GM19238 (cell line): ENCODE data around the gene CMSS1.

Source experiments
- DNase-seq: peaks from one replicate; pipeline ENCODE4 v3.0.0; 2011; ENCODE audit warnings: low spot score; ENCODE audit not compliant: insufficient read length

CMSS1 gene

DNA sequence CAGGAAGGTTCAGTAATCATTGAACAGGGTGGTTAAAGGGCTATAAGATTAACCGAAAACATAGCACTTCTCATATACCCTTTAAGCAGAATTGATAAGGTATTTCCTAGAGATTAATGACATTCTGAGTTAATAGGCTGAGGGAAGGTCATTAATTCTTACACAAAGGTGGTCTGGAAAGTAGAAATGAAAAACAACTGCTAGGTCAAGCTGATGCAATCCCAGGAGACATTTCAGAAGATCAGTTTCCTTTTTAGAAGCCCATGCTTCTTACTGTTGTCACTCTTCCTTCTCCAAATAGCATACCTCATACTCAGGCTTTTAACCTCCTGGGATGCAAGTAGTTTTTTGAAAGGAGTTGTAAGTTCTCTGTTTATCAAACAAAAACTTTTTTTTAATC is 287.8 kb downstream of the CMSS1 start:
- DNase-seq: no peak

- no peak for DNase-seq
These were observed 288.4 kb downstream of the CMSS1 start for GRCh38 chr3:100106094-100106493.

DNA sequence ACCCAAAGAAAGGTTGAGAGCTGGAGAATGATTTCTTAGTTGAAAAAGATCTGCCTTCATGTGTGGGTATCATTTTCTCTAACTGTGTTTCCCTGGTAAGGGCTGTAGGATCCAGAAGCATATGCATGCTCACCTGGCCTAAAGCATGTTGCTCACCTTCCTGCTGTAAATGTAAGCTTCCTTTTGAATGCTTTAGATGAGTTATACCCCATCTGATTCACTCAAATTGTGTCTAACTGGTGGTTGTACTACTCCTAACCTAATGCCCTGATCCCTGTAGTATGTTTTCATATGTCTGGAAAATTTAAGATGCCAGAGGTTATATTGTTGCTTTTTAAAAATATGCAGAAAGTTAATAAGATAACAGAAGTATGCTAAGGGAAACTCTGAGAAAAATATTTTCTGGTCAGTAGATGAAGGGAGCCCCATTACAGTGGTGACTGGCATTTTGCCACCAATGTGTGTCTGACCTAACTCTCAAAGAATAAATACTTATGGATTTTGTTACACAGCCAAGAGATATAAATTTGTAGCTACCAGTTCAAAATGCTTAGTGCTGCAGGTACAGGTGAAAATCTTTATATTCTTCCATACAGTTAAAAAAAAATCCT is 289.0 kb downstream of the CMSS1 start:
- no peak for DNase-seq

DNA sequence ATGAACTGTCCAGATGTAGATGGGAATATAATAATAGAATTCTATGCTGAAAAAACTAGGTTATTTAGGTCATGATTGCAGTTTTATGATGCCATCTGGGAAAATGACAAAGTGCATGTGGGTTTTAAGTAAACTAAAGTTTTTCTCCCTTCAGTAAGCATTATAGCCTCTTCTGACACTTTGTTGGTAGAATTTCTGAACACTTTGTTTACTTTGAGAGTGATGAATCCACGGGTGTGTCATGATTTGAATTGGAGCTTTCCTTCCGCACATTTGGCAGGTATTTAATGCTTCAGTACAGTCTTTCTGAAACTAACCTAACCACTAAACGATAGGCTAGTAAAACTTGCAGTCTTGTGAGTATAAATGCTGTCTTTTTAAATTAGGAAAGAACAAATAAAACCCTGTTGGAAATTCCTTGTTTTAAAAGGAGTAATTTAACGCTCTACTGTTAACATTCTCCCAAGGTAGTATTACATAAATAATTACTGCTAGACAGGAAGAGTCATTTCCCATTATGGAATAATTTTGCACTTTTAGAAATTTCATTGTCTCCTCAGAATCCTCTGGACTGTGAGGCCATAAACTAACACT is 289.7 kb downstream of the CMSS1 start:
- no peak for DNase-seq

- DNase-seq: no peak
These were observed 290.9 kb downstream of the CMSS1 start for GRCh38 chr3:100108464-100109079.

GRCh38 chr3:100110162-100110561 is 292.5 kb downstream of the CMSS1 start:
- no peak for DNase-seq

GRCh38 chr3:100111728-100112127 is 294.1 kb downstream of the CMSS1 start:
- DNase-seq: no peak

- no peak for DNase-seq
These were observed 296.2 kb downstream of the CMSS1 start for GRCh38 chr3:100113723-100114412.

DNA sequence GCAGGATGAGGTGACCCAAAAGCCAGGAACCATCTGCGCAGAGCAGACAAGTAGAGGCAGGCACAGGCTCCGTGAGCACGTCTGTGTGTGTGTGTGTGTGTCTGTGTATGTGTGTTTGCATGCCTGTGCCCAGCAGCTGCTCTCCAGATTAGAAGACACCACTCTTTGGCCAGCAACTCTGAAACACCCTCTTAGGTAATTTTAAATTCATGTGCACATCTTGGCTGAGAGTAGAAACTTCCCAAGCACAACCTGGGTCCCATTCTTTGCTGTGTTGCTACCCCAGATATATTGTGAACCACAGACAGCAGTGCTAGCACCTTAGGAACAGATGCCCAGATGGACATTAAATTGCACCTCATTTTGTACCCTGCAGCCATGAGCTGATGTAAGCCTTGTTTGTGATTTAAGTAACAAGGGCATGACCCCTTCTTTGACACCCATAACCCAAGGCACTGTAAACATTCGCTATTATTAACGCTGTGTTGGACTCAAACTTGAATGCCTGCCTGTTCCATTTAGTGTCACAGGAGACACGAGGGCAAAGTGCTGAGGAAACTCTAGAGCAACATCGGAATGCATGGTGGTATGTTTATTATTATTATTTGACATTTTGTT is 296.9 kb downstream of the CMSS1 start, which contains the start of gene FILIP1L:
Gene FILIP1L, minus strand, starts transcription at position 89 of the 618 bp plus-strand sequence.
- DNase-seq: no peak

DNA sequence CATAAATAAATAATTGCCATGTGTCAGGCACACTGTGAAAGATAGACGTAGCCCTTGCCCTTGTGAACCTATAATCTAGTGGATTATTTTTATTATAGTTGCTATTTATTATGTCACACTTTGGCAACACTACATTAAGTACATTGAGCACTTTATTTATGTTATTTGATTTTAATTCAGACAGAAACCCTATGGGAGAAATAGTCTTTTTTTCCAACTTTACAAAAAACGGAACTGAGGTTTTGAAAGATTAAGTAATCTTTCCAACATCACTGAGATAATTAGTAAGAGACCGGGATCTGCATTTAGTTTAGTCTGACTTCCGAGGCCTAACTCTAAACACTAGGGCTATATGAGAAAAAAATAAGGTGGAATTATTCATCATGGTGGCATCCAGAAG is 299.4 kb downstream of the CMSS1 start:
- DNase-seq: no peak

DNA sequence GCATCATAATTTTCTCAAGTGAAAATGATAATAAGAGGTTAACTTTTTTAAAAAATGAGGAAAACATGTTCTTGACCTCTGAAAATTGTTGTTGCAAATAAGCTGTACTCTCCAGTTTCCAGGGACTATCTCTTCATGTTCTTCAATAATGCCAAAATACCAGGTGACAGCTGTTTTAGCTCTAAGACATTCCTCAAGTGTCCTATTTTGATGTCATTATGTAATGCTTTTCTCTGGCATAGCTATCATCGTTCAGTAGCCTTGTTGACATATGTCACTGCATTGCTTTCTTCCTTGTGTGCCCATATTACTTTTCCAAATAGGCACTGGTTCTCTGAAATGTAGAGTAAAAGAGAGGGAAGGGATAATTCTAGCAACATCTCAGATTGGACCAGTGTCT is 302.4 kb downstream of the CMSS1 start:
- DNase-seq: no peak

DNA sequence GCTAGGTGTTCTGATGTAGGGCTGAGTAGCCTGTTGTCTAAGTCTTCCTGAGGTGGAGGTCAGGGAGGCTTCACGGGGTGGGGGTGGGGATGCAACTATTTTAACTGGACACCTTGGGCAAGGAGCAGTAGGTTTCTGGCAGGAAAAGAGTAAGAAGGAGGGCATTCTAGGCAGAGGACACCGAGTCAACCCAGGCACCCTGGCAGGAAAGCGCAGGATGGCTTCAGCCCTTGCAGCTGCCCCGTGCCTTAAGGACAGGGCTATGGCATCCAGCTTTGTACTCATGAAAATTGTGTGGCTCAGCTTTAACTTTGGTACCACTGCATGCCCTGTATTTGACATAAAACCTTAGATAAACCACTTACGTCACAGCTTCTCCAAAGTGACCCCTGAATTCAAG is 303.0 kb downstream of the CMSS1 start:
- DNase-seq: no peak

- DNase-seq: no peak
These were observed 304.7 kb downstream of the CMSS1 start for GRCh38 chr3:100122321-100122720.

- no peak for DNase-seq
These were observed 305.4 kb downstream of the CMSS1 start for GRCh38 chr3:100123112-100123511.

GRCh38 chr3:100124201-100124761 is 306.6 kb downstream of the CMSS1 start:
- no peak for DNase-seq

DNA sequence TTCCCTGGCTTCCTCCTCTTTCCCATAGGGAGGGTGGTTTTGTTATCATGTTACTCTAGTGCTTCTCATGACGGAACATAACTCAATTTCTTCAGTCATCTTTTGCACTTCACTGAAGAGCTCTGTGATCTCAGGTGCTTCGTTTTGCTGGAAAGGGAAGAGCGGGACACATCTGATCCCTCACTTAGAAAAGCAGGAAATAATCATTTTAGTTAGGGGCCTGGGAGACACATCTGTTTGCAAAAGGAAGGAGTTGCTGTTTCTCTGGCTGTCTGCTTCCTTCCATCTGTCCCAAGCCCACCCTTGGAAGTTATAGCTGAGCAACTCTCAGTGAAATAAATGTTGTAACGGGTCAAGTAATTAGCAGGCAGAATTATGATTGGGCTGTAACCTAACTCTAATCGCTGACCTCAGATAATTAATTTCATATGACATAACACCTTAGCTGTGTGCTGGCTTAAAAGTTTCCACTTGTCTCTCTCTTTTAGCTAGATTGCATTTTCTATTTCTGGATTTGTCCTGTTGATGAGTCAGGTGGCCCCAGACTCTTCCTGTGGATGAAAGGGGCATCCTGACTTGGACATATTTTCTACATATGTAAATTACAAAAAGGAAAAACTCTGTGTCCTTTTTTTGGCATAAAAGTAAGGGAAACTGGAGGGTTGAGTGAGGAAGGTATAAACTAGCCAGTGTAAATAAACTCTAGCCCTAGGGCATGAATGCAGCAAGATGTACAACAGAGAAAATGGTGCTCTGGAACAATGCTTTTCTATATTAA is 307.7 kb downstream of the CMSS1 start:
- no peak for DNase-seq

DNA sequence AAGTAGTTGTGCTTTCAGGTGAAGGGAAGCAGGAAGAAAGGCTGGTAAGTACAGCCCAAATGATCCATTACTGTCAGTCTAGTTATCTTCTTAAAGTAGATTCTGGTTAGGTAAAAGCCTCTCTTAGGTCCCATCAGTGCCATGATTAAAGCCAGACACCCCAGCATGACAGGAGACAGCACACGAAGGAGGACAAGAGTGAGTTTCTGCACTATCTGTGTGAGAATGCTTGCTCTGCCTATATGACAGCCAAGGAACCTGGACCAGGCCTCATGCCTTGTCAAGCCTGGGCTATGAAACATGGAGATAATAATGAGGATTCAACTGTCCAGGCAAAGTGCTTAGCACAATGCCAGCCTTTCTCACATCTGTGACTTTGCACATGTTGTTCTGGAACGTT is 310.1 kb downstream of the CMSS1 start:
- DNase-seq: no peak

DNA sequence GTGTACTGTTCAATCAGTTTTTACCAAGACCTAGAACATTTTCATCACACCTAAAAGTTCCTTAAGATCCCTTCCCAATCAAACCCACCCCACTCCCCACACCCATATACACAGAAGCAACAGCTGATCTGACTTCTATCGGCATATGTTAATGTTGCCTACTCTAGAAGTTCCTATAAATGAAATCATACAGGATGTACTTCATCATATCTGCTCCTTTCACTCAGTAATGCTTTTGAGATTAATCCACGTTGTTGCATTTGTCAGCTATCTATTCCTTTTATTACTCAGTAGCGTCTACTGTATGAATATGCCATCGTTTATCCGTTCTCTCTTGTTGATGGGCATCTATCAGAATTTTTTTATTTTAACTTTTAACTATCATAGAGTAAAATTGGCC is 310.9 kb downstream of the CMSS1 start:
- no peak for DNase-seq

DNA sequence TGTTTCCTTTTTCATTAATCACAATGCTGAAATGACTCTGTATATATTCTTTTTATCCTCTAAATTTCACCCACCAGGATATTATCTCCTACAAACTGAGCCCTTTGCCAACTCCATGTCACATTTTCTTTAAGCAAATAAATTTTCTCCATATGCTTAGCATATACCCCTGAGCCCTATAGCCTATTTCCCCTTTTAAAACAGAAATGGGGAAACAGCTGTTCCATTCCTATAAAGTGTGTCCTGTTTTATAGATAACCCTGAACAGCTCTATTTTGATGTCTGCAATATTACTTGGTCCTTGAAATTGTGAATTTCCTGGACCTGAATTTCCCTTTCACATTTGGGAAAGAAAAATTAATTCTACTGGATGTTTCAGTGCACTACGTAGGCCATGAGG is 312.3 kb downstream of the CMSS1 start:
- DNase-seq: no peak

GRCh38 chr3:100131241-100131640 is 313.6 kb downstream of the CMSS1 start:
- no peak for DNase-seq

DNA sequence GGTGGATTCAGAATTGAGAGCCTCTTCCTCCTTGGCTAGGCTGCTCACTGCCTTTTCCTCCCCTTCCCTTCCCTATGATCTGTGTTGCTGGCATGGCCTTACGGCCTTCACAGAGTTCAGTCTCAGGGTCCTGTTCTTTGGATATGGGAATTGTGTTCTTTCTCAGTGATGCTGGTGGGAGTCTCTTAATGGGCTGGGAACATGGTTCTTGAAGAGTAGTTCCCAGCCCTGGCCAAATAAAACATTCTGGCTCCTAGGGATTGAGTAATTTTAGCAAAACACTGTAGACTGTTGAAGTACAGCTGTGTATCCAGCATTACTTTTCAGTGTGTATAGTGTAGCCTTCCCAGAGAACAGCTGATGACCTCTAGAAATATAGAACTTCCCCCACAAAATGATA is 319.3 kb downstream of the CMSS1 start:
- no peak for DNase-seq
